Dermis microvascular lymphatic vessel endothelial cell (primary cell): ENCODE results near the gene SLC25A4. TPM values are rescaled to one million over a fixed set of nuclear protein-coding genes. Genes with fewer than 3 reads are reported as not detected.

Experiments
- DNase-seq, 2 donors: peaks; one replicate each; pipeline versions ENCODE4 v3.0.0 to v3.0.0-alpha.2; 2010; ENCODE audit warnings: low read depth in 2 of 2
- total RNA-seq: library from RNA; depleted of rRNA; stranded (reverse); fragments of >200 nt; gene quantifications from 2 replicates; pipeline ENCODE4 v1.2.1, GENCODE V29; 2014

Gene SLC25A4
- total RNA-seq, 1 donor from 2014 or later = 5.9 TPM

DNA sequence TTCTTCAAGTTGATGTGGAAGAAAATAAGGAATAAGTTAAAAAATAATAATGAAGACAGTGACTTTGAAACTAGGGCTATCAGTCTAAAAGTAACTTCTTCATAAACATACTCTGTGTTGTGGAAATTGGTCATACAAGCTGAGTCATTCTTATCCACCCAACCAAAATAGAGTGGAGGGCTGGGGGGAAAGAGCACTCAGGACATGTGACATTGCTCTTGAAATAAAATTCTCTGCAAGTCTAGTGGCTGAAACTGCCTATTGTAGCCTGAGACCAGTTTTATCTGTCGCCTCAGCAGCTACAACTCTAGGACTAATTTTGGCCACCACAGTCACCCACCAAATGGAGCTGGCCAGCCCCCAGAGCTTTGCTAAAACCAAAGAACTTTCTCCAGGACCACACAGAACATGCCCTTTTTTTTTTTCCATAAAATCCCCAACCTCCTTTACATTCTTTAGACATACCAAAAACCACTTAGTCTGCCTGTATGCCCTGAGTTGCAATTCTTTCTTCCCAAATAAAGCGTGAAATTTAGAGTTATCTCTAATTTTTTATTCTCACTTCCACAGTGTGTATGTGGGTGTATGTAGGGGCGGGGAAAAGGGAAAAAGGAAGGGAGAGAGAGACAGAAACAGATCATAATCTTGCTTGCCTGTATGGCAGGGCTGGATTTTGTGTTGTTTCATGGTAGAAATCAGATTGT is 23.0 kb upstream of the SLC25A4 start:
- DNase-seq = peak in 1 of 2 donors; percentile 13

DNA sequence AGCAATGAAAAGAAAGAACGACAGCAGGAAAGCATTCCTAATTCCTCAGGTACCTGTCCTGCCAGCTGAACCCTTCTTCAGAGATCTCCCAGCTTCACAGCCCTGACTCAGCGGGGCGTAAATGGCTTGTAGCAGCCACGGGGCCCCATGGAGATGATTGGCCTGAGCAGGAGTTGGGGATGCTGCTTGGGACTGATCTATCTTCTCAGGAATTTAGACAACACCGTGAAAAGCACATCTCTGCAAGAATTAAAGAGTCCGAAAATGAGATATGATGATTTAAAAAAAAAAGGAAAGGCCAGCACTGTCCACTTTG is 22.5 kb upstream of the SLC25A4 start:
- no peak for DNase-seq

DNA sequence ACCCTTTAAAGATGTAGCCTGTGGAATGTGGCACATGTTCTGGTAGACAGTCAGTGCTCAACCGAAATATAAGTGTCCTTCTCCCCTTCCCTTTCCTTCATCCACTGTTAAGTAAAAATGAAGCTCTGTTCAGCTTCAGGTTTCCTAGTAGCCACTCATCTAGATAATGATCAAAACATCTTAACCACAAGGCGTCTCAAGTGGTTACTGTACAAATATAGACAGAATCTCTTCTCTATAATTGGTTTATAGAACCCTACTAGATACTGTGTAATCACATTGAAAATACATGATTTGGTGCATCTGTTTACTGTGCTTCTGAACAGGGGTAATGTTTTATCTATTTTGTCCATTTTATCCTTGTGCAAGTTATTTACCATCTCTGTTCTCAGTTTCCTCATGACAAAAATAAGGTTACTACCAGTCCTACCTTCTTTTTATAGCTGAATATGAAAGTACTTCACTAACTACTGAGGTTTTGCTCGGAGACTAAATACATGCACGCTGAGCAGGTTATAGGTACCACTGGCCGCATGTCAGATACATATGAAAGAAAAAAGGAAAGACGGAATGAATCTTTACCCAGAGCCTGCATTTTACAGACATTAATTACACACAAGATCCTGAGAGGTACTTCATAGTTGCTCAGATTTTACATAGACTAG is 20.3 kb upstream of the SLC25A4 start:
- no peak for DNase-seq

DNA sequence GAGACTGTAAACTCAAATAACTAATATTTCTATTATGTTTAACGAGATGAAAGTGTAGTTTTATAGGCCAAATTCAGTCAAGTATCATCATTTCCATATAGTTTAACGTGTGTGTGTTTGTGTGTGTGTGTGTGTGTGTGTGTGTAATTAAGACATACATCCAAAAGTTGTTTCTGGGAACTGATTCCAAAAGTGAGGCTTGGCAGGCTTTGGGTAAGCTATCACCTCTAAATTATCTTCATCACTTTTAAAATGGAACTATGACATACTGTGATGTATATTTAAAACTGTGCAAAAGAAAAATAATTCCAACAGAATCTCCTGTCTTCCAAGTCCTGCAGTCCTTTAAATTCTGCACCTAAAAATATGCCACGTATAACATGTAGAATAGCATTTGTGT is 19.1 kb upstream of the SLC25A4 start:
- DNase-seq = no peak

DNA sequence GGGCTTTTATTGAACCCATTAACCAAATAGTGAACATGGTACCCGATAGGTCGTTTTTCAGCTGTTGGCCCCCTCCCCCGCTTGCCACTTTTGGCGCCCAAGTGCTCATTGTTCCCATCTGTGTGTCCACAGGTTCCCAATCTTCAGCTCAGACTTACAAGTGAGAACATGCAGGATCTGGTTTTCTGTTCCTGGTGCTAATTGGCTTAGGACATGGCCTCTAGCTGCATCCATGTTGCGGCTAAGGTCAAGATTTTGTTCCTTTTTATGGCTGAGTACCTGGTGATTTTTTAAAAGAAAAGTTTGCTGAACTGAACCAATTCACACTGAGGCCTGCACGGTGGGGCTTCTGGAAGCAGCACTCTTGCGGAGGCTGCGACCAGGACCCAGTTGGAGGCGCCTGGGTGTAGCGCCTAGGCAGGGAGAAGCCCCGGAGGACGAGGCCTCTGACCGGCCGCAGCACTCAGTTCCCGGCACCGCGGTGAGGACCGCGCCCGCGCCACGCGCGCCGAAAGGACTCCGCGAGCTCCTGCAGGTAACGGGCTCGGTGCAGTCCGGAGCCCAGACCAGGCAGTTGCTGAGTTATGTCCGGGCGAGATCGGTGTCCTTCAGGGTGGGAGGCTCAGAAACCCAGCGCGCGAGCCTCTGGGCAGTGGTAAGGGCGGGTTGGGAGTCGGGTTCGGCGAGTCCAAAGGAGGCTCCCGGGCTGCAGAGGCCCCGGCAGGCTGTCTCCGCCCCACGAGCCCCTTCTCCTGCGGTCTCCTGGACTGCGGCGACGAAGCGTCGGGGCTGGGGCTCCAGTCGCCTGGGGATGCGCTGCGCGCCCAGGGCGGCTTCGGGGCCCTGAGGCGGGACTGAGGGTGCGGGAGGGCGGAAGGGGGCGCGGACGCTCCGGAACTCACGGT is 15.8 kb upstream of the SLC25A4 start:
- peak in 1 of 2 donors; percentile 23 for DNase-seq

DNA sequence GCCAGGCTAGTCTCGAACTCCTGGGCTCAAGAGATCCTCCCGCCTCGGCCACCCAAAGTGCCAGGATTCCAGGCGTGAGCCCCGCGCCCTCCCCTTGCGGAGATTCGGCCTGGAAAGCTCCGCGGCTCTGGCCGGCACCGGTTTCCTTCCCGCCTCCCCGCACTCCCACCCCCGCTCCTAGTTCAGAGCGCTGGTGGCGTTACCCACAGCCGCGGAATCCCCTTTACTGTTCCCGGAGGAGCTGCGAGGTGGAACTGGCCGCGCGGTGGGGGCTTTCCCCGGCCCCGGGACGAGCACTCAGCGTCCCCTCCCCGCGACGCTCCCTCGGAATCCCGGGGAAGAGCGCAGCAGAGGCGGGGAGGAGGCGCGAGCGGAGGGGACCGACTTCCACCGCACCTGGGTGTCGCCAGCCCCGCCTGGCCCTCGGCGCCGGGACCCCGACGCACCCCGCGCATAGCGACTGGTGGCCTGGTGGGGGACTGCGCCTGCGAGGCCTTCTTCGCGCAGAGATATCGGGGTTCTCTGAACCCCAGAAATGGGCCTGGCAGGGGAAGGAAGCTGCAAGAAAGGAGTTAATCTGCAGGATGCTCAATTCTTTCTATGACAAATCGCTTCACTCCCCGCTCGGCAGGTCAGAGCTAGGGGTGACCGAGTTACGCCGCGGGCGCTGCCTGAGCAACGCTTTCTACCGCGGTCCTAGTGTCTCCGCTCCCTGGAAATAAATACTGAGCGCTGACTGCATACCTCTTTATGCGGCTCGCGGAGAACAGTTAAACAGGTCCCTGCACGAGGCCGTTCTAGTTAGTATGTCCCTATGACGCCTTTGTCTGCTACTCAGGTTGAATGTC is 14.6 kb upstream of the SLC25A4 start:
- peak in 1 of 2 donors; percentile 14 for DNase-seq

DNA sequence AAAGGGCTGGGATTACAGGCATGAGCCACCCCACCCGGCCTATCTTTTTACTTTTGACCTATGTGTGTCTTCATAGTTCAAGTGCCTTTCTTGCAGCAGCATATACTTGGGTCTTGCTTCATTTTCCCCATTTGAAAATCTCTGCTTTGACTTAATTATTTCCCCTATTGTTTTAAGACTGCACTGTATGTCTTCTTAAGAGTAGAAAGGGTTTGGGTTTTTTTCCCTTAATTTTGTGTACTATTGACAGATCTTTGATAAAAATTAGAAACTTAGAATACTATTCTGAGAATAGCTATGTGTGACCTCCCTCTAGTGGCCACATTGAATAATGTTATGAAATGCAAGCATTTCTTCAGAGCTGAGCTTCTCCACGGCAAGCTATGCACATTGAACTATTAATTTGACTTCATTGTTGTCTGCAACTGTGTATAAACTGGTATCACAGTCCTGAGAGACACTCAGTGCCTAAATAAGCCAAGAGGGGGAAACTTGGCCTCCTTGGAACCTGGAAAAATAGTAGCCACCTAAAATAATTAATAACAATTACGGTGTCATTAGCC is 8.7 kb upstream of the SLC25A4 start:
- DNase-seq = peak; percentile 47 to 58

DNA sequence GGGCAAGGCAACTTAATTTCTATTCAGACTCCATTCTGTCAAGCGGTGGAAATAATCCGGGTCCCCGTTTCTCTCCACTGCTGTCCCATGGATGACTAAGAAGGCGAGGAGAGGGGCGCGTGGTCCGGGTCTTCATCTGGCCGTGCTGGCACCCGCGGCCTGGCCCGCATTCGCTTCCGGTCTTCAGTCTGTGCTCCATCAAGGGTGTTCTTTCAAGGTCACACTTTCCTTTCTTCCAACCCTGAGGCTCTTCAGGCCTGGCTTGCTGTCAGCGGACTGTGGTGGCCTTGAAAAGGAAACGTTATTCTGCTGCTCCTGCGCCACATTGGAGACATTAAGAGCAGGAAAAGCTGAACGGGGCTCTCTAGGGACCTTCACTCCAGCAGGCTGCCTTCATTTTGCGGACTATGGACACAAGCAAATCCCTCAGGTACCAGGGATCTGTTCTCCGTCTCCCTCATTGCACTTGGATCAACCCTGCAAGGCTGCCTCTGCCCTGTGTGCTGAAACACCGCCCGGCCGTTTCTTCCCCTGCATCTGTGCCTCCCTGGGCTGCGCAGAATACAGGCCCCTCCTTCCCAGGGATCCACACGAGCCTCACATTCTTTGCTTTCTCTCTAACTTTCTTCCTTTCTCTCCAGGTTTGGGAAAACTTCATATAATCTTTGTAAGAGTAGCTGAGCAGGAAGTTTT is 5.7 kb upstream of the SLC25A4 start:
- no peak for DNase-seq

DNA sequence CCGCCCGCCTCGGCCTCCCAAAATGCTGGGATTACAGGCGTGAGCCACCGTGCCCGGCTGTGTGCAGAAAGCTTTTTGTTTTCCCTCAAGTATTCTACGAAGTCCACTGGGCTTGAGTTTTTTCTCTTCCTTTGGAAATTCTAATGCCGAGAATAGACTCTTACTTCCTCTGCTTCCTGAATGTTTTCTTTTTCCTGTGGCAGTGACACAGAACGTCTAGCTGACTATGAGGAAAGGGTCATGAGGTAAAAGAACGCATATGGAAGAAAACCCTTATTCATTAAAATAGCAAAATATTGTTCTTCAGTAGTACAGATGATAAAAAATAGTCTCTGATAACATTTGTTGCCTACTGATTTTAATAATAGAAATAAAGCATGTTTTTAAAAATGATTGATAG is 4.9 kb upstream of the SLC25A4 start:
- DNase-seq = peak in 1 of 2 donors; percentile 55

DNA sequence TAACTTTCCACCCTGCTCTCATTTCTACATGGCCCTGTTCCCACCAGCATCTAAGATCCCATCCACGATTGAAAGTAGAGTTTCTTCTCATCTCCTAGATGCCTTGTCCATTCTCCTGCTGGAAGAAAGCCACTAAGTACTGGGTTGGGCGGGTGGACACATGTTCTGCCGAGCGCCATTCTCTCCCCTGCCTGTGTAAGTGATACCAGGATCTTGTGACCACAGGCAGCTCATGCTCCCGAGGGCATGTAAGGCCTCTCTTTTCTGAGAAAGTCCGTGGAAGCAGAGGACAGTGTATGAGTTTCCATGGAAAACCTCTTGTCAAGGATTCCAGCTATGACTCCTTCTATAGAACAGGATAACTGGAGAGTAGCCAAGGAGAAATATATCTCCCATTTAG is 3.3 kb upstream of the SLC25A4 start:
- DNase-seq = no peak

DNA sequence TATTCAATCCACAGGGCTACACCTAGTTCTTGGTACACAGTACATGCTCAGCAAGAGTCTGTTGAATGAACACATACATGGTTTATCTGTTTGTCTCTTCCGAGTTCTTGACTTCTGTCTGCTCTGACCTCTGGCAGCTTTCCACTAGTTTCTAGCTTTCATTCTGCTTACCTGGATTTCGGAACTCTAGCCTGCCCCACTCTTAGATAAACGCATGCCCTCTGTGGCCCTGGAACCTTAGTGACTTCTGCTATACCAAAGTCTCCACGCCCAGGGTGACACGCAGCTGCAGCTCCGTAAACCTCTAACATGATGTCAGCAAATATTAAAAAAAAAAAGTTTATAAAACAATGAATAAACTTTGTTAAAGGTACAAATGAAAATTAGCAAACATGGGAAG is 1.3 kb upstream of the SLC25A4 start:
- no peak for DNase-seq

DNA sequence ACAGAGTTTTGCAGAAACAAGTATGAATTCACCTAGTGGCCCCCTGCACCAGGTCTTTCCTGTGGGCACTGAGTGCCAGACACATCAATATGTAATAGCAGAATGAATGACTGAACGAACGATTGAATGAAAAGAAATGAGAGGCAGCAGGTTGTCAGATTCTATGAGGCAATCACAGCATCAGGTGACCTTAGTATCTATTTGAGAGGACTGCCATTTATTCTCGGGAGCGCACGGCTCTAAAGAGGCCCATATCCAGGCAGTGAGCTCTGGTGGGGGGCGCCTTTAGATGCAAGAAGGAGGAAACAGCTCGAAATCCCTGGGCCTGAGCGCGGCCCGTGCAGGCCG is 528 bp upstream of the SLC25A4 start:
- no peak for DNase-seq

DNA sequence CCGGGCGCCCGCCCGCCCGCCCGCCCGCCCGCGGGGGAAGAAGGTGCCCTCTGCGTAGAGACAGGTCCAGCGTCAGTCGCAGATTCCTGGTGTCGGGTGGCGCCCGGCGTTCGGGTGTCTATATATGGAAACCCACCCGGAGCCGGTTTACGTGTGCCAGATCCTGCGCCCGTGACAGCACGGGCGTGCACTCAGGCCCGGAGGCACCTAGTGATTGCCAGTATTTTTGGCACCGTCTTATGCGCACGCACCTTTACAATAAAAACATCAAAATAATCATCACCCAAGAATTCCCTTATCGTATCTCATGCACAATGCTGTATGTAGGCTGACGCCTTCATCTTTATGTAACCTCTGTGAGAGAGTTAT is 519 bp downstream of the SLC25A4 start:
- peak in 1 of 2 donors; percentile 34 for DNase-seq

DNA sequence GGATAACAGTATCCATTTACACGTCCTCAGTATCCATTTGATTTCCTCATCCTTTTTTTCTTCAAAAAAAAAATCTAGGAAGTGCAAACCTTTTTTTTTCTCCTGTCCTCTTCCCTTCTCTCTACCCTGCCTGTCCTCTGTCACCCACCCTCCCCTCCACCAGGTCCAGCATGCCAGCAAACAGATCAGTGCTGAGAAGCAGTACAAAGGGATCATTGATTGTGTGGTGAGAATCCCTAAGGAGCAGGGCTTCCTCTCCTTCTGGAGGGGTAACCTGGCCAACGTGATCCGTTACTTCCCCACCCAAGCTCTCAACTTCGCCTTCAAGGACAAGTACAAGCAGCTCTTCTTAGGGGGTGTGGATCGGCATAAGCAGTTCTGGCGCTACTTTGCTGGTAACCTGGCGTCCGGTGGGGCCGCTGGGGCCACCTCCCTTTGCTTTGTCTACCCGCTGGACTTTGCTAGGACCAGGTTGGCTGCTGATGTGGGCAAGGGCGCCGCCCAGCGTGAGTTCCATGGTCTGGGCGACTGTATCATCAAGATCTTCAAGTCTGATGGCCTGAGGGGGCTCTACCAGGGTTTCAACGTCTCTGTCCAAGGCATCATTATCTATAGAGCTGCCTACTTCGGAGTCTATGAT is 1.7 kb downstream of the SLC25A4 start:
- no peak for DNase-seq

DNA sequence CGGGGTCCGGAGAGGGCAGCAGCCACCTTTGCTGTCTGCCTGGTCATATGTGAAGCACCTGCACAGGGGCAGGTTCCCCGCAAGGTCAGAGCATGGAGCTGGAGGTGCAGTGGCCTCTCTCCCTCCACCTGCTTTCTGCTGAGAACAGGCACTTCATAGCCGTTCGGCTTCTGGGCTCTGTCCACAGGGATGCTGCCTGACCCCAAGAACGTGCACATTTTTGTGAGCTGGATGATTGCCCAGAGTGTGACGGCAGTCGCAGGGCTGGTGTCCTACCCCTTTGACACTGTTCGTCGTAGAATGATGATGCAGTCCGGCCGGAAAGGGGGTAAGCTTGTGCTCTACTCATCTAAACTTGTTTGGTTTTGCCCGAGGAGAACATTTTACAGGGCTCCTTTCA is 2.5 kb downstream of the SLC25A4 start:
- no peak for DNase-seq

DNA sequence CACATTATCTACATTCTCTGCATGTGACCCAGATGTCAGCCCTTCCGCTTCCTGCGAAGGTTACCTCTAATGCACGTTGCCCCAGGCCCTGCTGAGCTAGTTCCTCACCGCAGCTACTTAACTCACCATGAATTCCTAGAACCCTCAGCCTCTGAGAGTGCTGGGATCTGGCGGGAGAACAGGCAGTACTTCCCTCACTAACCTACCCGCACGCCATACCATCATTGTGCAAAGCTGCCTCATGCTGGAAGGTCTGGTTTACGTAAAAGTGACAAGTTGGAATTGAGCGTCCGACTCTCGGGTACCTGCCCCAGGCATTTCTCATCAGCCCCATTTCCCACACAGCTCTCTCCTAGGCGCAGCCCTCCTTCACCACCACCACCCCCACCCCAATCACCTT is 6.3 kb downstream of the SLC25A4 start:
- DNase-seq = no peak

DNA sequence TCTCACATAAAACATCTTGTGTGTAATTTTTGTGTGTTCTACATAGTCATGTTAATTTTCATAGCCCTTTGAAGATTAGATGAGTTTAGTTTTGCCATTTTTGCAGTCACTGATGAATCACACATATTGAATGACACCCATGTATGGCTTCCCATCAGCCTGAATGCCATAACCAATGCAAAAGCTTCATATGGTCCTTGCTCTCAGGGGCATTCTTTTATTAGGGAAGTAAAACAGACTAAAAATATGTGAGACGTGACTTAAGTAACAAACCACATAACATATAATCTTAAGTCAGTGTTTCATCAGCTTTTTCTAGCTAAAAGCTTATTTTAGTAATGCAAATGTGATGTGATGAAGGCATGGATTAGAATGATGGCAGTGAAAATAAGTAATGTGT is 8.2 kb downstream of the SLC25A4 start:
- no peak for DNase-seq

DNA sequence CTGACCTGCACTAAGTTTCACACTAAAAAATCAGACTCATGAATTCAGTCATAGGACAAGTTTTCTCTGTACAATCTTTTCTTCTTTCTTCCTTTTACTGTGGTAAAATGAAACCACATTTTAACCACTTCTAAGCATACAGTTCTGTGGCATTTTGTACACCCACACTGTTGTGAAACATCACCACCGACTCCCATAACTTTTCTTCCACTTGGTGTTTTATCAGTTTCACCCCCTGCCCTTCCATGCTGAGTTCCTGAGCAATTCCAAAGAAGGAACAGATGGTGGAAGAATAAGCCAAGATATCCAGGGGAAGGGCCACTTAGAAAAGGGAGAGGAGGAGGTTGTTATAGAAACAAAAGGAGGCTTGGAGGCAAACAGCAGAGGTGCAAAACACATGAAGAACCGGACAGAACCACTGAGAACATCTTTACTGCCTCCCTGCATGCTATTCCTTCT is 22.6 kb downstream of the SLC25A4 start:
- no peak for DNase-seq

DNA sequence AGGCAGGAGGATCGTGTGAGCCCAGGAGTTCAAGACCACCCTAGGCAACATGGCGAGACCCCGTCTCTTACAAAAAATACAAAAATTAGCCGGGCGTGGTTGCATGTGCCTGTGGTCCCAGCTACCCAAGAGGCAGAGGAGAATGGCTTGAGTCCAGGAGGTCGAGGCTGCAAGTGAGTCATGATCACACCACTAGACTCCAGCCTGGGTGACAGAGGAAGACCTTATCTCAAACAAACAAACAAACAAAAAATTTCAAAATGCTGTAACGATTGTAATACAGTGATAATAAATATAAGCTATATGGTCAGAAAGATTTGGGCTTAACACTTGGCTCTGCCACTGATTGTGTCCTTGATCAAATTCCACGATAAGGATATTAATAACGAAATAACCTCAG is 24.2 kb downstream of the SLC25A4 start:
- DNase-seq = no peak

DNA sequence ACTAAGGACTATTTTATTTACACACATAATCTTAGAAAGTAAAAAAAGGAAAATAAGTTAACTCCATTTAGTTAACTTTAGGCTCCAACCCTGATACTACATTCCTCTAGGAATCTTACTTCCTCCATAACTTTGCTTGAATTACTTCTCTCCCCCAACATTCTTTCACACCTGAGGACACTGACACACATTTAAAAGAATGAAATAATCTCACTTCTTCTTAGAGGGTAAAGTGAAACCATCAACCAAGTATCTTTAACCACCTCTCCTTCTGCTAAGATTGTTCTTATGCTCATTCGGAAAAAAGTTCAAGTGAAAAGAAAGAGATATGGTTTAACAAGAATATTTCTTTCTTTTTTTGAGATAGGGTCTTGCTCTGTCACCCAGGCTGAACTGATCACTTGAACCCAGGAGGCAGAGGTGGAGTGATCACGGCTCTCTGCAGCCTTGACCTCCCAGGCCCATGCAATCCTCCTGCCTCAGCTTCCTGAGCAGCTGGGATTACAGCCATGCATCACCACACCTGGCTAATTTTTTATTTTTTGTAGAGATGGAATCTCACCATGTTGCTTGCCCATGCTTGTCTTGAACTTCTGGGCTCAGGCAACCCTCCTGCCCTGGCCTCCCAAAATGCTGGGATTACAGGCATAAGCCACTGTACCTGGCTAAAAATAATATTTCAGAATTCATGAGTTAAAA is 28.5 kb downstream of the SLC25A4 start:
- no peak for DNase-seq
